ENCODE data around the gene SDCCAG8.
A peak's percentile ranks its signal among the peaks of the same experiment; 100 is the strongest.

SDCCAG8 gene

DNA sequence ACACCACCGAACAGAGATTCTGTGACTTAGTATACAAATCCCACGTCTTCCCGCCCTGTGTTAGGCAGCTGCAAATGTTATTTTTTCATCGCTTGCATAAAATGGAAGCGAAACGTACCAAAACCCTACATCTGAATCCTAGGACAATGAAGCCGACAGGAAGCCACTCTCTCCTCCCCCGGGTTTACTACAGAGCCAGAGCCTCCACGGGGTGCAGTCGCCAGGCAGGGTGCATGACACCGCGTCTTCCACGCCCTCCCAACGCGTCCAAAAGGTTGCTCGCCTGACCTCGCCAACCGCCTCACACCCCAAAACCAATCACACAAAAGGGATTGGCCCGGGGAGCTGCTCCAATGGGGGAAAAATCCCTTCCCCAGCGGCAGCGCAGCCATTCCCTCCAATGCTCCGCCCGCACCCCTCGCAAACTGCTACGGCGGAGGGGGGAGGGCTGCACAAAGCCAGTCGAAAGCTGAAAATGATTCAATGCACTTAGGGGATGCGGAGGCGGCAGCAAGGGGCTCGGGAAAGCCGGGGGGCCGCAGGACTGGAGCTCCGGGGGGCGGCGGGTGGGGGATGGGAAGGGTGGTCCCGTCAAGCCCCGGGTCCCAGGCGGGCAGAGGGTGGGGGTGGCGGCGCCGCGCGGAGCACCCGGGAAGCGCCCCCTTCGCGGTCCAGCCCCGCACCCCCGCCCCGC, 1.5 kb upstream of the SDCCAG8 start:
- peak; percentile 43 to 53 (median 48) for DNase-seq (ENCODE audit: low read depth in 3 of 3)

DNA sequence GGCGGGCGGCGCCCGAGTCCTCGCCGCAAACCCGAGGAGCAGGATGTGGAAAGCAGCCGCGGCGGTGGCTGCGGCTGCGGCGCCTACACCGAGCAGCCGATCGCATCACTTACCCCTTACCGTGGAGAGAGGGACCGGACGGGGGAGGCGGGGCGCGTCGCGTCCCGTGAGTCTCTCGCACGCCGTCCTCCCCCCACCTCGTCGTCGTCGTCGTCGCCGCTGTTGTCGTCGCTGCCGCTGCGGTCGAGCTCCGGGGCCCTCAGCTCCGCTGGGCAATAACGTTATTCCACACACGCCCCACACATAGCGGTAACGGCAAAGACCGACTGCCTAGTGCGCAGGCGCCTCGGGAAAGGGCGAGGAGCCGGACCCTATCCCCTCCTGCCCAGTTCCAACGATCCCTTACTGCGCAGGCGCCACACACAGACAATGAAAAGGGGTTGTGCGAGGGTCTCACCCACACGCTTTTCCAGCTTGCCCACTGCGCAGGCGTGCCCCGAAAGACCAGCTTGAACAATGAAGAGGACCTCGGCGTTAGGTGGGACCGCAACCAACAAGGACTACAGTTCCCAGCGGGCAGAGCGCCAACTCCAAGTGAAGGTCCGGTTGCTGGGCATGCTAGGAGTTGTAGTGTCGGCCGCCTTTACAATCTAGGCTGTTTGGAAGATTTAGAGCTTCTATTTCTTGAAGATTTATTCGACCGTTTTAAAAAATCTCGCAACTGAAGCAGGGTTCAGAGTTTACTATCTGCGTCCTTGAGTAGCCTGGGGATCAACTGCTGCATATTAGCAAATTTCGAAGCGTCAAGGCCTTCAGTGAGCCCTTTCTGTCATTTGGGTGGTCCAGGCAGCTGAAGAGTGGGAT, 682 bp upstream of the SDCCAG8 start, which contains the start of gene CEP170:
TSS of gene CEP170 (minus strand) at position 355 of the 864 bp plus-strand sequence. CDS start 30,001 bp downstream, outside the sequence.
- peak; percentile 76 to 91 (median 78) for DNase-seq (ENCODE audit: low read depth in 3 of 3)

GRCh38 chr1:243256590-243256989, 749 bp downstream of the SDCCAG8 start:
- DNase-seq (ENCODE audit: low read depth in 3 of 3), result no peak

- no peak for DNase-seq (ENCODE audit: low read depth in 3 of 3)
Observed at GRCh38 chr1:243257189-243257588, 1.3 kb downstream of the SDCCAG8 start.

DNA sequence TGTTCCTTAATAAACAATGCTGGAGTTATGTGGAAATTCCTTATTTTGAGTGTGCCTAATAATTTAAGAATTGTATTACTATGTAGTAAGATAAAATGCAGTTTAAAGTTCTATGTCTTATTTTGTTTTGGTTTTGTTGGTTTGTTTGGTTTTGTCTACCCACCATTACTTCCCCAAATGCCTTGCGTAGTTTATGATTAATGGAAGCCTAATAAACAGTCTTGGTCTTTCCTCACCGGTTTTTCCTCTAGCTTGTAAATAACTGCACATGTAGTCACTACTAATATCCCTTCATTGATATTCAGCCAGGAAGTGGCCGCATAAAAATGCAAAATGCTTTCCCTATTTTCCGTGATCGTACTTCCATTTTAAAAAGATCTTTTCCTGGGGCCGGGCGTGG, 2.9 kb downstream of the SDCCAG8 start:
- no peak for DNase-seq (ENCODE audit: low read depth in 3 of 3)

GRCh38 chr1:243260221-243260880, 4.5 kb downstream of the SDCCAG8 start:
- no peak for DNase-seq (ENCODE audit: low read depth in 3 of 3)

DNA sequence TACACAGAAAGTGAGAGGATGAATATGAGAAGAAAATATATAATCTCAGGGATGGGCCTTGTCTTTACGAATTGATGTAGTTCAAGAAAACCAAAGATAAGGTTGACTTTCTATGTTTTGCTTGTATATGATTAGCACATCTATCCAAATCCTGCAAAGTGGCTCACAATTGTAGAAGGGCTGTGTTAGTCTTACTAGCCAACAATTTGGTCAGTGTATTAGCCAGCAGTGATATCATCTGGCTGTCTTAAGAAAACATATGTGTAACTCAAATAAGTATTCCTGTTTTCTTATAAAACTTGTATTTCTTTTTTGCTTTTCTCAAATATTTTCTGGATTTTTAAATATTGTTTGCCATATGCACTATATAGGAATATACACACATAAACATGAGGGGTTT, 5.5 kb downstream of the SDCCAG8 start:
- DNase-seq (ENCODE audit: low read depth in 3 of 3), result no peak

- no peak for DNase-seq (ENCODE audit: low read depth in 3 of 3)
Observed at GRCh38 chr1:243264717-243265116, 8.9 kb downstream of the SDCCAG8 start.

DNA sequence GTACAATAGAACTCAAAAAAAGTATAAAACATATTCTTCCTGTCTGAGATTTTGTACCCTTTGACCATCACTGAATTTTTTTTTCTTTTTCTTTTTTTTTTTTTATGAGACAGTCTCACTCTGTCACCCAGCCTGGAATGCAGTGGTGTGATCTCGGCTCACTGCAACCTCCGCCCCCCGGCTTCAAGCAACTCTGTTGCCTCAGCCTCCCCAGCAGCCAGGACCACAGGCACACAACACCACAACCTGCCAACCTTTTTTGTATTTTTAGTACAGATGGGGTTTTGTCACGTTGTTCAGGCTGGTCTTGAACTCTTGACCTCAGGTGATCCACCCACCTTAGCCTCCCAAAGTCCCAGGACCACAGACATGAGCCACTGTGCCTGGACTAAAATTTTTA, 10.4 kb downstream of the SDCCAG8 start:
- DNase-seq (ENCODE audit: low read depth in 3 of 3), result no peak

- no peak for DNase-seq (ENCODE audit: low read depth in 3 of 3)
Observed at GRCh38 chr1:243267471-243267880, 11.6 kb downstream of the SDCCAG8 start.

DNA sequence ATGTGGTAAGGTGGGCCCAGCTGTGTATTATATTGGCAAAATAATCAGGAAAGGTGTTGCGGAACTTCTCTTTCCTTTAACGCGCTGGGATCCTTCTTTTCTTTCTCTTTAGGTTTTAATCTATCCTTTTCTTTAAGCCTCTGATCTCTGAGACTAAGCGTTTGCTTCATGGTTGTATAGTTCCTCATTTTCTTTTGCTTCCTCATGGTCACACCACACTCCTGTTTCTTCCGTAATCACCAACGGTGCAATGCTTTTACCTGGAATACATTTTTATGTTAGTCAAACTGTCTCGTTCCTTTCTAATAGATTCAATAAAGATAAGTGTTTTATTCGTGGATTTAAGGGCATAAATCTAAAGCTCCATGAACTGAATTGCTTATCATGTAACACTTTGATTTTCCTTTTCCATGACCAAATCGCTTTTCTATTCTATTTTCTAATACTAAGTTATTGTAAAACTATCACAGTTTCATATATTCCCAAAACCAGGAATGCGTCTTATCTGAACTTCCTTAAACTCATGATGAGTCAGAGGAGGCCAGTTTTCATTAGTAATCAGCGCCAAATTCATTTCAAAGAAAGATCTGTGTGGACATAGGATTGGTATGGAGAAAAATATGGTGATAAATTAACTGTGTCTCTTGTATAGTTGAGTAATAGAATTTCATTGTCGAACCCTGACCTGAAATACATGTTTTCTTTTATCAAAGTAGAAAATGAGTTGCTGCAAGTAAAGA, 12.2 kb downstream of the SDCCAG8 start:
- no peak for DNase-seq (ENCODE audit: low read depth in 3 of 3)

DNA sequence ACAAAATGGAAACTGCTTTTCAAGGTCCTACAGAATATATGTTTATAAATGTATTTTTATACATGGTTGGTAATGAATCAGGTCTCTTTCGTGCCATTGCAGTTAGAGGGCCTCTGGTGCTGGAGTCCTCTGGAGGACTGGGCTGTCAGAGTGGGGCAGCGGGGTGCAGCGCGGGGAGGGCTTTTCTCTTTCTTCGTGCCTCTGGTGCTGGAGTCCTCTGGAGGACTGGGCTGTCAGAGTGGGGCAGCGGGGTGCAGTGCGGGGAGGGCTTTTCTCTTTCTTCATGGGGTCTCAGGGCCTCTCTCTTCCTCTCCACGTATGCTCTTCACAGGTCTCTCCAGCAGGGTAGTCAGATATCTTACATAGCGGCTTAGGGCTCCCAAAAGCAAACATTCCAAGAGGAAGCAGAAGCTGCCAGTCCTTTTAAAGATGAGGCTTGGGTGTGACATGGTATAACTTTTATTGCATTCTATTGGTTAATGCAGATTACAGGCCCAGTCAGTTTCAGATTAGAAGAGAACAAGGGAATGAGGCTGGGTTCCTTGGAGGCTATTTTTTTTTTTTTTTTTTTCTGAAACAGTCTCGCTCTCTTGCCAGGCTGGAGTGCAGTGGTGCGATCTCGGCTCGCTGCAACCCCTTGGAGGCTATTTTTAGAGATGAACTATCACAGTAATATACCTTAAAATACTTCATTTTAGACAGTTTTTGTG, 13.1 kb downstream of the SDCCAG8 start:
- no peak for DNase-seq (ENCODE audit: low read depth in 3 of 3)

DNA sequence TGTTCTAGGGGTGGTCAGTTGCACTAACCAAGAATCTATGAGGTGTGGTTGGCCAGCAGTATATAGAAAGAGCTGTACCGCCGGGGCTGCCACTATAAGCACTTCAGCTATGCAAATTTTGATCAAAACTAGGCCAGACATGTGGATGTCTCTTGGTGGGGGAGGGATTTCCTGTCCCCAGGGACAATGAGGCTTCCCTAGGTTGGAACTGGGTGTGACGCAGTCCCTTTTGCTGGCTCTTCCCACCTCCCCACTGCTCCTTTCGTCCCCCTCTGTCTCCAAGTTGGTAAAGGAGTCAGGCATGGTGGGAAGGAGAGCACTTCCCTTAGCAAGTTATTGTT, 13.6 kb downstream of the SDCCAG8 start:
- DNase-seq (ENCODE audit: low read depth in 3 of 3), result no peak

DNA sequence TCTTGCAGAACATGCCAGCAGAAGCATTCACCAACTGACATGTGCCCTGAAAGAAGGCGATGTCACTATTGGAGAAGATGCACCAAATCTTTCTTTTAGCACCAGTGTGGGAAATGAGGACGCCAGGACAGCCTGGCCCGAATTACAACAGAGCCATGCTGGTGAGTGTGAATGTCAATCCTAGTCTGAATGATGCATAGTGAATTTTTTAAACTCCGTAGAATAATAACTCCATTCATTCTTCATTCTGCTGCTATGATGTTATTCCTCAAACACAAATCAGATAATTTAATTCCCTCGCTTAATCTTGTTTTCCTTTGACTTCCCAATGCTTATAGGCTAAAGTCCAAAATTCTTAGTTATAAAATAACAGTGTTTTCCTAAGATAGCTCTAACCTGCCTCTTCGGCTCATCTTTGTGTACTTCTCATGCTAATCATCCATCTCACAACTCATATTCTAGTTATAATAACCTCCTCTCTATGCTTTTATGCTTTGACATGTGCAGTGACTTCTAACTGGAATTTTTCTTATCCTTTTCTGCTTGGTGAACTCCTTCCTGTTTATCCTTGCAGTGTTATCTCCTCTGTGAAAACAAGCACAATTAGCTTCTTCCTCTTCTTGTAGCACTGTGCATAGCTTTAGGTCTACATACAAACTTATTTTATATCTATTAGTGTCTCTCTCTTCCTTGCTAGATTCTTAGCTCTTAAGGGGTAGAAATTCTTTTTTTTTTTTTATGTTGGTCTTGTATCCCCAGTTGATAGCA, 14.4 kb downstream of the SDCCAG8 start:
- DNase-seq (ENCODE audit: low read depth in 3 of 3), result no peak

DNA sequence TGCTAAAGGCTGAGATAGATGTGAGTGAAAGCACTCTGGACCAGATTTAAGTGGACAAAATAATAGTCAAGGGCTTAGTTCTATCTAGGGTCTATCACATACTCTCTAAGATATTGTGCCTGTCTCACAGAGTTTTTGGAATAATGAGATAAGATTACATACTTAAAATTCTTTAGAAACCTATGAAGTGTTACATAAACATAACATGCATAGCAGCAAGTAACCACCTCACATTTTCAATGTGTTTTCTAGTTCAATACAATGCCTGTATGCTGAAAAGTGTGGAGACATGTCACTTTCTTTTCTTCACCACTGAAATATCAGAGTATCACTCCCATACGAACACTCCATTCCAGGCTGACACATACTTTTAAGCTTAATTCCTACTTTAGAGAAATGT, 16.2 kb downstream of the SDCCAG8 start:
- DNase-seq (ENCODE audit: low read depth in 3 of 3), result no peak

- DNase-seq (ENCODE audit: low read depth in 3 of 3), result no peak
Observed at GRCh38 chr1:243272401-243272800, 16.6 kb downstream of the SDCCAG8 start.

DNA sequence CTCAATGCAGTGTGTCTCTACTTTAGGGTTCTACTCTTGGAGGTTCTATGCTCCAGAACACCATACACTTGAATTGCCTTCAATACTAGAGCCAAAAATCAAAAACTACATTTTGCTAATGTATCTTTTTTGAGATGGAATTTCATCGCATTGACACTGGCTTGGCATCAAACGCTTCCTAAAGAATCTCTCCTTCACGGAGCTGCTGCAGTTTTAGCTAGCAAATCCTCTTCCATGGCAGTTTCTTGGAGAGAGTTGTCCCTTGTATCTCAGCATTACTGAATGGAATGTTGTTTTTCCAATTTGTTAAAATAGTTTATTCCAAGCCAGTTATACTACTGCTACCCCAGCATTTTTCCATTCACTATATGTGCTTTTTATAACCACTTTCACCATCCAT, 17.7 kb downstream of the SDCCAG8 start:
- DNase-seq (ENCODE audit: low read depth in 3 of 3), result no peak

DNA sequence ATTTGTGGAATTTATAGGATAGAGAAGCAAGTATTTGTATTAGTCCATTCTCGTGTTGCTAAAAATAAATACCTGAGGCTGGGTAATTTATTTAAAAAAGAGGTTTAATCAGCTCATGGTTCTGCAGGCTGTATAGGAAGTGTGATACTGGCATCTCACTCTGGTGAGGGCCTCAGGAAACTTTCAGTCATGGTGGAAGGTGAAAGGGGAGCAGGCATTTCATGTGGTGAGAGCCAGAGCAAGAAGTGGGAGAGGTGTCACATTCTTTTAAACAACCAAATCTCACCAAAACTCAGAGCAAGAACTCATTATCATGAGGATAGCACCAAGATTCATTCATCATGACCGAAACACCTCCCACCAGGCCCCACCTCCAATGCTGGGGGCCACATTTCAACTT, 18.1 kb downstream of the SDCCAG8 start:
- DNase-seq (ENCODE audit: low read depth in 3 of 3), result no peak

DNA sequence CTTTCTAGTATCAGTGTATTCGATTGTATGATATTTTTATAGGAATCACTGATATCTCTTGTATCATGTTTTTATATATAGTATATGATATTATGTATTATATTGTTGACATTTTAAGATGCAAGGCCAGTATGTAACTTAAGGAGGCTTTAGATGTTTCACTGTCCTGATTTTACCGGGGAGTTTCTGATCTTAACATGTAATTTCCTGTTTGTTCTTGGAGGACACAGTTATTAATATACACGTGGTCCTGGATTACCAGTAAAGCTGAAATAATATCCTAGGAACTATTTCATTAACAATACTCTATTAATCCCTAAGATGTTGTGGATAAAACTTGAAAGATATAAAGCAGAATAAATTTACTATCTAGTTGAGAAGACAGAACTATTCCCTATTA, 19.5 kb downstream of the SDCCAG8 start:
- DNase-seq (ENCODE audit: low read depth in 3 of 3), result no peak

DNA sequence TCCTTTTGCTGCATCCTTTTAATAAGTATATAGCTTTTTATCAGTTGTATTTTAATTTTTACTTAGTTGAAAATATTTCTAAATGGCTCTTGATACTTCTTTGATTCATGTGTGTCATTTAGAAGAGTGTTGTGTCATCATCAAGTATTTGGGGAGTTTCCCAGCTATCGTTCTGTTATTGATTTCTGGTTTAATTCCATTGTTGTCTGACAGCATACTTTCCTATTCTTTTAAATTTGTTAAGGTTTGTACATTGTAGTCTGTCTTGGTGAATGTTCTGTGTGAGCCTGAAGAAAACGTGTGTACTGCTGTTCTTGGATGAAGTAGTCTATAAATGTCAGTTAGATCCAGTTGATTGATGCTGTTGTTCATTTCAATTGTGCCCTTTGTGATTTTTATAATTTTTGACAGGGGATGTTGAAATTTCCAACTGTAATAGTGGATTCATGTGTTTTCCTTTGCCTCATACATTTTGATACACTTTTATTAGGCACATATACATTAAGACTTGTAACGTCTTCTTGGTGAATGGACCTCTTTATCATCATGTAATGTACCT, 24.8 kb downstream of the SDCCAG8 start:
- no peak for DNase-seq (ENCODE audit: low read depth in 3 of 3)
